PC-3 (cell line): Measurements from ENCODE around the gene FERMT3.

Experiments
- CTCF ChIP-seq: fragments of 300-600 bp; sonication (generic); conservative IDR thresholded peaks from 2 replicates; pipeline ENCODE4 v1.5.1; 2017; ENCODE audit warnings: antibody characterized with exemption, low read depth, mild to moderate bottlenecking, low read length
- EZH2 ChIP-seq: fragments of 300-600 bp; sonication (generic); IDR thresholded peaks from one replicate; pipeline ENCODE4 v1.6.1; 2017; ENCODE audit warnings: antibody characterized with exemption, mild to moderate bottlenecking, low read length; ENCODE audit not compliant: unreplicated experiment

GRCh38 chr11:64220271-64220670, 13.8 kb downstream of the FERMT3 start:
- TF ChIP-seq CTCF (no peak), EZH2 (no peak)
